ENCODE measurements around the gene CDC16.

Gene CDC16

DNA sequence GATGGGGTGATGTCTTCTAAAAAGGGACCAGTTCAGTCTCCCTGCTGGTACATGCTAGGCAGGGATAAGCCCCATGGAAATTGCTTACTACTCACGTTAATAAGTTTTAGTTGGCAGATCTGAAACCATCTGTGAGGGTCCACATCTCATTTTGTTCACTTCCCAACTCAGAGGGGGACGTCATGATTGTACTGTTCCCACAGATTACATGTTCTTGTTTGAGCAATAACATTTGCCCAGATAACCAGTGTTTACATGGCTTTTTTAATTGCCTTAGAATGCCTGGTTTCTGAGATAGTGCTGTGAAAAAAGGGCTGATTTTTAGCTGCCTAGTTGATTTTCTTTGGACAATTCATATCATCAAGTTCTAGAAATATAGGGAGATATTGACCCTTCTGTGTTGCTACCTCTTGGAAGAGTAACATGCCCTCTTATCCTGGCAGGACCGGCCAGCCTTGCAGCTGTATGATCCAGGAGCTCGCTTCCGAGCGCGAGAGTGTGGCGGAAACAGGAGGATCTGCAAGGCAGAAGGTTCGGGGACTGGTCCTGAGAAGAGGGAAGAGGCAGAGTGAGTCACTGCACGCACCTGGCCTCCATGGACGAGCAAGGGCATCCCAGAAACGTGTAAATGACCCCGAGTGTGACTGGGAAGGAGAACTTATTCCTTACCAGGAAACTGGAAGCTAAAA is 69.8 kb downstream of the CDC16 start:
- DNase-seq = no peak

DNA sequence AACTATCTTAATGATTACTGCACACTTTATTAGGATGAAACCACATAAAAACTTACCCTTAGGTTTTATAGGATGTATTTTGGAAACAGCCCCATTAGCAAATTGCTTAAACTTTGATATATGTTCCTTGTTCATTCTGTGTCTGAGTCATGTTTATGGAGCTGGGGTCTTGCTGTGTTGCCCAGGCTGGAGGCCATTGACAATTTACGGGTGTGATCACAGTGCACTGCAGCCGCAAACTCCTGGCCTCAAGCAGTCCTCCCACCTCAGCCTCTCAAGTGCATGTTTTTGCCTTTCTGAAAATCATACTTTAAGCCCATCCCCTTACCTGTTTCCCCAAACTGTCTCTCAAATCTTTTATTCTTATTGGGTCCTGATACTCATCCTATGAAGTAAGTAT is 74.4 kb downstream of the CDC16 start:
- DNase-seq = no peak

- DNase-seq = peak; percentile 30
Observed at GRCh38 chr13:114309806-114310410, 75.2 kb downstream of the CDC16 start.

- no peak for DNase-seq
Observed at GRCh38 chr13:114310956-114311355, 76.3 kb downstream of the CDC16 start.

DNA sequence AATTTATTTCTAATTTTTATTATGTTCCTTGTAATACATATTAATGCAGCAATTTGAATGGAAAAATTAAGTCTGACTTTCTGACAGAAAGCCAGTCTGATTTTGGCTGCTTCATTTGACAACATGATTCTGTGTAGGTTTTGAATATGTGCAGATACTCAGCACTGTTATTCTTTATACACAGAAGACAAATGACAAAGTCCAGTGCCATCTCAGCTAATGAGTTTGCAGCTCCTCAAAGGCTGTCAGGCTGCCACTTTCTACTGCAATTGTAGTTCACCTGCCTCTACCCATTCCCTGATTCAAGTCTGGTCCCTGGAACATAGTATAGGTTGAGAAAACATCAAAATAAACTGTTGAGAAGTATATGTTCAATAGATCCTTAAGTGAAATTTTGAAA is 76.7 kb downstream of the CDC16 start:
- DNase-seq = no peak

- peak; percentile 10 for DNase-seq
Observed at GRCh38 chr13:114311908-114312307, 77.2 kb downstream of the CDC16 start.

DNA sequence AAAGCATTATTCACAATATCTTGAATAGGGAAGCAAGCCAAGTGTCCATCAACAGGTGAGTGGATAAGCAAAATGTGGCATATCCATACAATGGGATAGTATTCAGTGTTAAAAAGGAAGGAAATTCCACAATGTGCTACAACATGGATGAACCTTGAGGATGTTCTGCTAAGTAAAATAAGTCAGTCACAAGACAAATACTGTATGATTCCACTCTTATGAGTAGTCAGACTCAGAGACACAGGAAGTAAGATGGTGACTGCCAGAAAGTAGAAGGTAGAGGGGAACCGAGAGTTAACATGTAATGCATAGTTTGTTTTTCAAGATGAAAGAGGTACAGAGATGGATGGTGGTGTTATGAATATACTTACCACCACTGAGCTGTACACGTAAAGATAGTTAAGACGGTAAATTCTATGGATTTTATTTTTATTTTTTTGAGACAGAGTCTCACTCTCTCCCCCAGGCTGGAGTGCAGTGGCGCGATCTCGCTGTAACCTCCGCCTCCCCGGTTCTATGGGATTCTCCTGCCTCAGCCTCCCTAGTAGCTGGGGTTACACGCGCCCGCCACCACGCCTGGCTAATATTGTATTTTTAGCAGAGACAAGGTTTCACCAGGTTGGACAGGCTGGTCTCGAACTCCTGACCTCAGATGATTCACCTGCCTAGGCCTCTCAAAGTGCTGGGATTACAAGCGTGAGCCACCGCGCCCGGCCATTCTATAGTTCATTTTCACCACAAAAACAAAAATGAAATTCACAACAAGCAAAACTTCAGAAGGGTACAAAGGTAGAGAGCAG is 78.6 kb downstream of the CDC16 start:
- no peak for DNase-seq

- DNase-seq = peak; percentile 88
Observed at GRCh38 chr13:114314074-114314912, 79.6 kb downstream of the CDC16 start, which contains the start of gene CHAMP1. TSS of gene CHAMP1 (plus strand) at chr13:114314503. CDS start at chr13:114323843, 9,340 bp downstream.

- DNase-seq = no peak
Observed at GRCh38 chr13:114315074-114315785, 80.5 kb downstream of the CDC16 start.

DNA sequence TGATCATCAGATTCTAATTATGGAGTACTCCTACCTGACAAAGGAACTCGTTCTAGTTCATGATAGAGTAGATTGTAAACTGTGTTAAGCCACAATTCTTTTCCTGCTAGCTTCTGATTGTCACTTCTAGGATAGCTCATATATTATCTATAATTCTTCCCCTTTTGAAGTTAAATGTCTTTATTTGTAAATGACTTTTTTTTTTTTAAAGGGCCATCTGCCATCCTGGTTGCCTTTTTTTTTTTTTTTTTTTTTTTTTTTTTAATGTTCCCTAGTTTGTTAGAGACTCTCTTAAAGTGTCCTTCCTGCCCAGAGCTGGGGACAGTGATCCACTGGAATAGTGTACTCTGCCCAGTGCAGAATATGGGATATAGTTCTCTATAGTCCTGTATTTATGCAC is 83.9 kb downstream of the CDC16 start:
- no peak for DNase-seq

- no peak for DNase-seq
Observed at GRCh38 chr13:114319441-114319913, 84.8 kb downstream of the CDC16 start.

GRCh38 chr13:114320065-114320464 is 85.4 kb downstream of the CDC16 start:
- no peak for DNase-seq

- no peak for DNase-seq
Observed at GRCh38 chr13:114321256-114321655, 86.6 kb downstream of the CDC16 start.
